Ishikawa (cell line): ENCODE data around the gene ZNF22.

Source experiments
- CEBPB ChIP-seq: IDR thresholded peaks from 2 replicates; pipeline ENCODE4 v1.6.1; 2012
- FOXM1 ChIP-seq: IDR thresholded peaks from 2 replicates; pipeline ENCODE4 v1.6.1; 2012; ENCODE audit warnings: low read depth, borderline replicate concordance
- YY1 ChIP-seq: IDR thresholded peaks from 2 replicates; pipeline ENCODE4 v1.6.1; 2012; ENCODE audit warnings: low read depth

DNA sequence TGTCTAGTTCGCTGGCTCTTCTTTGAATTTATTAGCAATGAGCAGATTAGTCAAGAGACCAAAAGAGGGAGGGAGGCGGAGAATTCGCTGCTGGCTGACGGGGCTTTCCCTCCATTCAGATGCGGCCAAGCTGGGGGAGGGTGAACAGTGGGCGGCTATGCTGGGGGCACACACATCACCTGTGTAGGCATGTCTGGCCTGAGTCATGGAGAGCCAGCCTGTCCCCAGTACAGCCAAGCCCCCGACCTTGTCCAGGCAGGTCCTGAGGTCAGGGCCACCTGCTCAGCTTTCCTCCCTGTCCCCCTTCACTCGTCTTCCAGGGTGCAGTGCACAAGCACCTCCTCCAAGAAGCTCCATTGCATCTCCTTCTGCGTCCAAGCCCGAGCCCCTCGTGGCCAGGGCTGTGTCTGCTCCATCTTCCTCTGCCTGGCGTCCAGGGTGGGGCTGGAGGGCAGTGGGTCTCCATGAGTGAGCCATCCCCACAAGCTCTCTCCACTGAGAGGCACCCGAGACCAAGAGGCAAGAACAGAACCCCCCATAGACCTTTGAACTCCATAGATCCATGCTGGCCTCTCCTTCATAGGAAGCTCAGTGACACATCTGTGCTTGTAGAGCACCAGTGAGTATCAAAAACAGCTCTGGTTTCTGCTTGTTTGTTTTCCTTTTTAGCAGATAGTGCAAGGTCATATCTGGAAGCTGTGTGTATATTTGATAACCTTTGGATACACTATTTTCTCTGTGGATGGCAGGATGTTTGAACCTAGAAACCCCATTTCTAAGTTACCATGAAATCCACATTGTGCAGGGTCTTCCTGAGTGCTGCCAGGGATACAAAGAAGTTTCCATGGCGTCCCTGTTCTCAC is 20.2 kb upstream of the ZNF22 start:
- TF ChIP-seq FOXM1: no peak
- TF ChIP-seq CEBPB: no peak
- TF ChIP-seq YY1: no peak
